Heart left ventricle (tissue), 16 donors: ENCODE results near the gene ETV6. TPM values are rescaled to one million over a fixed set of nuclear protein-coding genes. Genes with fewer than 3 reads are reported as not detected.
A peak's percentile ranks its signal among the peaks of the same experiment; 100 is the strongest.

Experiments
- ATAC-seq, 4 donors: fragments of 200-7000 bp; cut with Tn5 transposase; one replicate each; pipeline ENCODE4 v1.9.1; 2020 to 2022; ENCODE audit warnings: moderate library complexity in 4 of 4, mild to moderate bottlenecking in 3 of 4, moderate number of reproducible peaks in 1 of 4
- DNase-seq, 5 donors: peaks; one replicate each; pipeline ENCODE4 v3.0.0-alpha.2; 2020
- H3K27ac ChIP-seq, 12 donors: fragments of 200-600 bp; sonication (generic) in 4 of 12; one replicate each; pipeline versions ENCODE4 v1.5.0 to v1.8.0; 2016 to 2022; ENCODE audit warnings: mild to moderate bottlenecking in 2 of 12
- H3K27me3 ChIP-seq, 9 donors: fragments of 200-600 bp; sonication (generic) in 2 of 9; one replicate each; pipeline versions ENCODE4 v1.5.1 to v1.8.0; 2016 to 2022; ENCODE audit warnings: mild to moderate bottlenecking in 3 of 9
- H3K36me3 ChIP-seq, 9 donors: fragments of 200-600 bp; sonication (generic) in 2 of 9; one replicate each; pipeline versions ENCODE4 v1.5.0 to v1.8.0; 2018 to 2022; ENCODE audit warnings: mild to moderate bottlenecking in 2 of 9
- H3K4me1 ChIP-seq, 12 donors: fragments of 200-600 bp; sonication (generic) in 4 of 12; one replicate each; pipeline versions ENCODE4 v1.5.0 to v1.8.0; 2016 to 2022; ENCODE audit warnings: mild to moderate bottlenecking in 3 of 12
- H3K4me3 ChIP-seq, 12 donors: fragments of 200-600 bp; sonication (generic) in 4 of 12; one replicate each; pipeline versions ENCODE4 v1.5.0 to v1.8.0; 2017 to 2022; ENCODE audit warnings: mild to moderate bottlenecking in 9 of 12, moderate library complexity in 4 of 12
- H3K9me3 ChIP-seq, 12 donors: fragments of 200-600 bp; sonication (generic) in 4 of 12; one replicate each; pipeline versions ENCODE4 v1.5.0 to v1.8.0; 2016 to 2022; ENCODE audit warnings: mild to moderate bottlenecking in 1 of 12
- POLR2A ChIP-seq, 2 donors: fragments of 450-650 bp; IDR thresholded peaks; one replicate each; pipeline ENCODE4 v1.6.1; 2017; ENCODE audit warnings: antibody characterized with exemption in 2 of 2, mild to moderate bottlenecking in 2 of 2, moderate library complexity in 2 of 2
- WGBS, 4 donors: extraction: QIAGEN DNeasy Blood & Tissue Kit in 2 of 4; methylation state at CpG; one replicate each; pipeline versions ENCODE4 v1.1.5 to v1.1.7; 2013 to 2018; 5-methylcytosine and 5-hydroxymethylcytosine counted together
- intact Hi-C, 10 donors: fragments of 100-400 bp; cut with DNase I; formaldehyde crosslinking; loops; one replicate each; pipeline versions ENCODE4 v1.11.1 to v1.14.2; 2022
- polyA plus RNA-seq, 2 donors: library from polyadenylated mRNA; stranded (reverse); fragments of 200-250 nt; gene quantifications; one replicate each; pipeline ENCODE4 v1.2.3, GENCODE V29; 2013
- total RNA-seq, 9 donors: library from RNA; depleted of rRNA in 2 of 9; stranded (reverse); fragments of >200 nt in 2 of 9; fragmentation: NEBNext Ultra II Directional in 3 of 9; extraction: Animal tissue kit (Norgen Biotek cat#: 25700) in 3 of 9; gene quantifications; one replicate each; pipeline versions ENCODE4 v1.1.0 to v1.2.4, GENCODE V29; 2016 to 2023
- TF ChIP-seq, protein P1 (sequence below), 12 donors: fragments of 200-600 bp; sonication (generic) in 4 of 12; IDR thresholded peaks; one replicate each; pipeline versions ENCODE4 v1.5.0 to v1.8.0; 2018 to 2022; ENCODE audit warnings: antibody characterized with exemption in 12 of 12, mild to moderate bottlenecking in 5 of 12
- donor health status: ischemic (EF 13 %, LVEDD 7.1; RV severe dilation, severe dysfunction).
- donor health status: healthy with polysubstance abuse.
- donor health status: DM: no; HTN: yes; CAD: no.
- donor health status: DM: no; HTN: no; CAD: no.
- donor health status: ischemic (EF 25% LVEDD 6.9; RV normal size, moderate dysfunction).
- donor health status: ischemic (EF 25% LVEDD 5.7; RV mildly dilated, moderate dysfunction).
- donor health status: healthy.
- donor health status: DM: yes; HTN: yes; CAD: no.
- donor health status: ischemic (EF 35%, LVEDD 5.7; RV mildly dilated, moderate dysfunction).
- donor health status: nonischemic (EF 11% LVEDD 7.7; RV severe dilation, severe dysfunction).
- donor health status: DM: yes; HTN: yes; CAD: no.
- donor health status: PGD.
- donor health status: ischemic (EF 29% LVEDD 5.4; RV normal size, mild dysfunction).
- donor health status: nonischemic (EF 23%, LVEDD 6.1; RV moderate dilation, normal function).

Gene ETV6
- total and polyA plus RNA-seq, 11 donors, result 3.9 to 37.3 (median 12.4) TPM

- no peaks in the 10 kb centered on the region for H3K9me3 ChIP-seq
- peaks cover 0 to 5% (median 0%) of the 10 kb centered on the region in 9 donors for H3K36me3 ChIP-seq
- H3K4me1 ChIP-seq, result peaks cover 0 to 67% (median 18%) of the 10 kb centered on the region in 12 donors
- ATAC-seq, result peak in 2 of 4 donors; percentile 10 to 23
- H3K4me3 ChIP-seq, result no peak overlapping the region
- WGBS, 4 donors, result 86 to 94% (median 90%) methylated on average over 10 of the region's 10 CpGs
- H3K27me3 ChIP-seq, result no peaks in the 10 kb centered on the region
- peak overlapping the region in 3 of 12 donors; percentile 1 to 68 (median 63) for H3K27ac ChIP-seq
- DNase-seq, result peak in 3 of 5 donors; percentile 35 to 67 (median 54)
- TF ChIP-seq, protein P1, sequence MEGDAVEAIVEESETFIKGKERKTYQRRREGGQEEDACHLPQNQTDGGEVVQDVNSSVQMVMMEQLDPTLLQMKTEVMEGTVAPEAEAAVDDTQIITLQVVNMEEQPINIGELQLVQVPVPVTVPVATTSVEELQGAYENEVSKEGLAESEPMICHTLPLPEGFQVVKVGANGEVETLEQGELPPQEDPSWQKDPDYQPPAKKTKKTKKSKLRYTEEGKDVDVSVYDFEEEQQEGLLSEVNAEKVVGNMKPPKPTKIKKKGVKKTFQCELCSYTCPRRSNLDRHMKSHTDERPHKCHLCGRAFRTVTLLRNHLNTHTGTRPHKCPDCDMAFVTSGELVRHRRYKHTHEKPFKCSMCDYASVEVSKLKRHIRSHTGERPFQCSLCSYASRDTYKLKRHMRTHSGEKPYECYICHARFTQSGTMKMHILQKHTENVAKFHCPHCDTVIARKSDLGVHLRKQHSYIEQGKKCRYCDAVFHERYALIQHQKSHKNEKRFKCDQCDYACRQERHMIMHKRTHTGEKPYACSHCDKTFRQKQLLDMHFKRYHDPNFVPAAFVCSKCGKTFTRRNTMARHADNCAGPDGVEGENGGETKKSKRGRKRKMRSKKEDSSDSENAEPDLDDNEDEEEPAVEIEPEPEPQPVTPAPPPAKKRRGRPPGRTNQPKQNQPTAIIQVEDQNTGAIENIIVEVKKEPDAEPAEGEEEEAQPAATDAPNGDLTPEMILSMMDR (IDR thresholded peaks at IDR 0.05), result no peak
- TF ChIP-seq POLR2A (IDR thresholded peaks at IDR 0.05), result no peak
- intact Hi-C loops, result no loop called here
Observed at GRCh38 chr12:11773889-11774677, 124.6 kb downstream of the ETV6 start.

GRCh38 chr12:11774821-11775220, 125.3 kb downstream of the ETV6 start:
- TF ChIP-seq, protein P1 (IDR thresholded peaks at IDR 0.05), result no peak
- TF ChIP-seq POLR2A (IDR thresholded peaks at IDR 0.05), result no peak
- no peak overlapping the region for H3K4me3 ChIP-seq
- DNase-seq, result no peak
- 79 to 86% (median 85%) methylated on average over 6 of the region's 6 CpGs for WGBS, 4 donors
- no peak for ATAC-seq
- H3K27ac ChIP-seq, result peak overlapping the region in 2 of 12 donors; percentile 63 to 66
- intact Hi-C loops, result no loop called here
- H3K9me3 ChIP-seq, result no peaks in the 10 kb centered on the region
- H3K27me3 ChIP-seq, result no peaks in the 10 kb centered on the region
- peaks cover 0 to 5% (median 0%) of the 10 kb centered on the region in 9 donors for H3K36me3 ChIP-seq
- H3K4me1 ChIP-seq, result peaks cover 0 to 65% (median 21%) of the 10 kb centered on the region in 12 donors

DNA sequence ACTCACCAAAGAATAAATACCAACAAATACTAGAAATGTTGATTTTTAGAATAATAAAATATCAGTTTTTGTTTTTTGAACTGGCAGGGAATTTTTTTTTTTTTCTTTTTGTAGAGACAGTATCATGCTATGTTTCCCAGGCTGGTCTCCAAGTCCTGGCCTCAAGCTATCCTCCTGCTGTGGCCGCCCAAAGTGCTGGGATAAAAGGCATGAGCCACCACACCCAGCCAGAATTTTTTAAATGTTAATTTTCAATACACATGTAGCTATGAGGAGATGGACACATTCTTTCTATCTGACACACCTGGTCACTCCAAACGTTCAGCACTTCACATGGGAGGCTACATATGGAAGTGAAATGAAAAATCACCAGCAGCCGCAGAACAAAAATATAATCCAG, 126.8 kb downstream of the ETV6 start:
- DNase-seq (no peak), ATAC-seq (no peak)
- intact Hi-C loops, result no loop called here
- Histone ChIP-seq H3K4me3 (no peak overlapping the region), H3K36me3 (peaks cover 0 to 5% (median 0%) of the 10 kb centered on the region in 9 donors), H3K27me3 (no peaks in the 10 kb centered on the region), H3K27ac (no peak overlapping the region), H3K4me1 (peaks cover 0 to 61% (median 30%) of the 10 kb centered on the region in 12 donors), H3K9me3 (no peaks in the 10 kb centered on the region)
- 90 to 93% (median 92%) methylated on average over 3 of the region's 3 CpGs for WGBS, 4 donors
- TF ChIP-seq POLR2A (IDR thresholded peaks at IDR 0.05), result no peak
- TF ChIP-seq, protein P1 (IDR thresholded peaks at IDR 0.05), result no peak

- H3K36me3 ChIP-seq, result peaks cover 0 to 5% (median 0%) of the 10 kb centered on the region in 9 donors
- no peaks in the 10 kb centered on the region for H3K27me3 ChIP-seq
- peaks cover 0 to 53% (median 27%) of the 10 kb centered on the region in 12 donors for H3K4me1 ChIP-seq
- intact Hi-C loops, result no loop called here
- H3K4me3 ChIP-seq, result no peak overlapping the region
- peak overlapping the region in 1 of 12 donors; percentile 71 for H3K27ac ChIP-seq
- DNase-seq (no peak), ATAC-seq (no peak)
- TF ChIP-seq POLR2A (IDR thresholded peaks at IDR 0.05), result no peak
- TF ChIP-seq, protein P1 (IDR thresholded peaks at IDR 0.05), result no peak
- 96 to 98% (median 96%) methylated on average over 4 of the region's 4 CpGs for WGBS, 4 donors
- H3K9me3 ChIP-seq, result no peaks in the 10 kb centered on the region
Observed at GRCh38 chr12:11777451-11777850, 128.0 kb downstream of the ETV6 start.
